Panc1 (cell line): ENCODE results near the gene BHLHA15. TPM values are rescaled to one million over a fixed set of nuclear protein-coding genes. Genes with fewer than 3 reads are reported as not detected.

Source experiments
- ATAC-seq: fragments of 200-7000 bp; cut with Tn5 transposase; 2 replicates; pipeline ENCODE4 v1.9.1; 2020; ENCODE audit warnings: mild to moderate bottlenecking, moderate library complexity
- BruUV-seq: library from RNA; stranded (reverse); fragments of 400-500 nt; replicated peaks from 2 replicates; lab custom pipeline; 2021; lab: Mats Ljungman, UMichigan
- CTCF ChIA-PET: fragments of 300-600 bp; sonication (Branson Sonifier 250); formaldehyde crosslinking; loops from one replicate; lab custom pipeline; 2022; ENCODE audit warnings: antibody characterized with exemption; lab: Charles Lee
- POLR2A ChIA-PET: fragments of 300-600 bp; sonication (Branson Sonifier 250); formaldehyde crosslinking; loops from one replicate; lab custom pipeline; 2022; ENCODE audit warnings: antibody characterized with exemption; lab: Charles Lee
- DNase-seq: peaks from one replicate; pipeline ENCODE4 v3.0.0-alpha.2; 2010; ENCODE audit warnings: low read depth, low spot score
- H3K27ac ChIP-seq: 2 replicates; pipeline ENCODE4 v1.5.1; 2011; ENCODE audit warnings: mild to moderate bottlenecking, low read length, inconsistent platforms
- H3K27me3 ChIP-seq: fragments of 200-500 bp; sonication (Bioruptor generic); 2 replicates; pipeline ENCODE4 v1.6.0; 2014; ENCODE audit warnings: low read length, inconsistent platforms; ENCODE audit not compliant: control insufficient read depth, insufficient read depth
- H3K36me3 ChIP-seq: fragments of 200-500 bp; sonication (Bioruptor generic); 2 replicates; pipeline ENCODE4 v1.5.1; 2014; ENCODE audit warnings: inconsistent platforms, mild to moderate bottlenecking, low read length, moderate library complexity; ENCODE audit not compliant: control insufficient read depth, insufficient read depth
- H3K4me1 ChIP-seq: 2 replicates; pipeline ENCODE4 v1.5.1; 2011; ENCODE audit warnings: inconsistent platforms, mild to moderate bottlenecking, low read length, moderate library complexity; ENCODE audit not compliant: control insufficient read depth, insufficient read depth
- H3K4me3 ChIP-seq, 2 experiments: 2 replicates each; pipeline ENCODE4 v1.5.1; 2011 to 2012; ENCODE audit warnings: low read depth in 2 of 2, low read length in 2 of 2, mild to moderate bottlenecking in 2 of 2, inconsistent platforms in 1 of 2, moderate library complexity in 1 of 2
- H3K9me3 ChIP-seq: fragments of 200-500 bp; sonication (Bioruptor generic); 2 replicates; pipeline ENCODE4 v1.5.1; 2014; ENCODE audit warnings: low read depth, mild to moderate bottlenecking, inconsistent platforms, low read length, moderate library complexity; ENCODE audit not compliant: control insufficient read depth, insufficient read depth
- POLR2AphosphoS5 ChIP-seq: IDR thresholded peaks from 2 replicates; pipeline ENCODE4 v1.6.1; 2012; ENCODE audit warnings: mild to moderate bottlenecking, low read depth, low read length, moderate library complexity
- REST ChIP-seq, 2 experiments: IDR thresholded peaks; 2 replicates each; pipeline ENCODE4 v1.6.1; 2011 to 2012; ENCODE audit warnings: low read depth in 2 of 2, control low read depth in 1 of 2, low read length in 1 of 2, mild to moderate bottlenecking in 1 of 2, moderate library complexity in 1 of 2; ENCODE audit not compliant: insufficient read depth in 1 of 2
- TCF7L2 ChIP-seq: IDR thresholded peaks from 2 replicates; pipeline ENCODE4 v1.6.1; 2011; ENCODE audit warnings: mild to moderate bottlenecking, low read depth, low read length, inconsistent platforms
- in situ Hi-C: cut with HindIII; loops from 2 replicates; pipeline ENCODE4 v1.10.0; 2016; ENCODE audit warnings: low sequenced_read_pairs, low pct_unique_long_range_greater_than_20kb
- intact Hi-C: fragments of 100-400 bp; cut with micrococcal nuclease; formaldehyde crosslinking; loops from one replicate; pipeline ENCODE4 v1.10.0; 2022; ENCODE audit not compliant: unreplicated experiment
- total RNA-seq: library from RNA; stranded (reverse); gene quantifications from one replicate; pipeline ENCODE4 v1.2.1, GENCODE V29; 2021; ENCODE audit not compliant: unreplicated experiment
- TF ChIP-seq, protein P1 (sequence below): fragments of 450-650 bp; IDR thresholded peaks from 2 replicates; pipeline ENCODE4 v1.5.1; 2017; ENCODE audit warnings: mild to moderate bottlenecking

Gene BHLHA15
- total RNA-seq, 1 experiment from 2014 or later = 0.26 TPM

DNA sequence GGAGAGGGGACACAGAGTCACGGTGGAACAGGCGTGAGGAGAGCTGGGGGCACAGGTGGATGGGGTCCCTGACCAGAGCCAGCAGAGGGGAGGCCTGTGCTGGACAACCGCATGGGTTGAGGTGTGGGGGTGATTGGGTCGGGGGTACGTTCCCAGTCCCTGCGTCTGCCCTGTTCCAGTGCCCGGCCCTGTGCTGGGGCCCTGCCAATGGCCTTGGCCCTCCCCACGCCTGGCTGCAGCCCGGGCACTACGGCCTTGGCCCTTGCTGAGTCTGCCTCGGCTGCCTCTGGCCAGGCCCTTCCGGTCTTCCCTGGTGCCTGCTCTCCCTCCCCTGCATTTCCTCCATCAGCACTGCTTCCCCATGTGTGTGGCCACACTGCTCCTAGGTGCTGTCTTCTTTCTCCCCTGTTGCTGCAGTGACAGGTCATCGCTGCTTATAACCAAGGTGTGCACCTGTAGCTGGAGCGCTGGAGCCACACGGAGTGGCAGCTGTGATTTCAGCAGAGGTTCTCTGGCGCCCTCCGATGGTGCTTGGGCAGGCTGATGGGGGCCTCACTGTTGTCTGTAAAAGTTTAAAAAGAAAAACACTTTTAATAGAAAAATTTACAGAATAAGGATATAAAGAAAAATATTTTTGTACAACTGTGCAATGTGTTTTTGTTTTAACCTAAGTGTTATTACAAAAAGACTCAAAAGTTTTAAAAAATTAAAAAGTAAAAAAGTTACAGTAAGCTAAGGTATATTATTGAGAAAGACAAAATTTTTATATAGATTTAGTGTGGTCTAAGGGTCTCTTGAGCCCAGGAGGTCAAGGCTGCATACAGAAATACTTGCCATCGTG, 45.2 kb upstream of the BHLHA15 start:
- intact Hi-C loops = loop anchor here (1.0 kb wide), 1 partner anchor 60 kb away; the partner anchor contains the start of gene LMTK2
- peak; percentile 79 for ATAC-seq
- Histone ChIP-seq H3K36me3 (no peaks in the 10 kb centered on the region), H3K27ac (no peak overlapping the region), H3K27me3 (no peaks in the 10 kb centered on the region), H3K4me3 (no peak overlapping the region), H3K9me3 (no peaks in the 10 kb centered on the region), H3K4me1 (peaks cover 6% of the 10 kb centered on the region)
- TF ChIP-seq, protein P1, sequence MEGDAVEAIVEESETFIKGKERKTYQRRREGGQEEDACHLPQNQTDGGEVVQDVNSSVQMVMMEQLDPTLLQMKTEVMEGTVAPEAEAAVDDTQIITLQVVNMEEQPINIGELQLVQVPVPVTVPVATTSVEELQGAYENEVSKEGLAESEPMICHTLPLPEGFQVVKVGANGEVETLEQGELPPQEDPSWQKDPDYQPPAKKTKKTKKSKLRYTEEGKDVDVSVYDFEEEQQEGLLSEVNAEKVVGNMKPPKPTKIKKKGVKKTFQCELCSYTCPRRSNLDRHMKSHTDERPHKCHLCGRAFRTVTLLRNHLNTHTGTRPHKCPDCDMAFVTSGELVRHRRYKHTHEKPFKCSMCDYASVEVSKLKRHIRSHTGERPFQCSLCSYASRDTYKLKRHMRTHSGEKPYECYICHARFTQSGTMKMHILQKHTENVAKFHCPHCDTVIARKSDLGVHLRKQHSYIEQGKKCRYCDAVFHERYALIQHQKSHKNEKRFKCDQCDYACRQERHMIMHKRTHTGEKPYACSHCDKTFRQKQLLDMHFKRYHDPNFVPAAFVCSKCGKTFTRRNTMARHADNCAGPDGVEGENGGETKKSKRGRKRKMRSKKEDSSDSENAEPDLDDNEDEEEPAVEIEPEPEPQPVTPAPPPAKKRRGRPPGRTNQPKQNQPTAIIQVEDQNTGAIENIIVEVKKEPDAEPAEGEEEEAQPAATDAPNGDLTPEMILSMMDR = peak; percentile 92
- TF ChIP-seq TCF7L2 = no peak
- no peak for TF ChIP-seq POLR2AphosphoS5
- no peak for TF ChIP-seq REST (IDR thresholded peaks at IDR 0.05; ENCODE audit: insufficient read depth in 1 of 2, low read depth in 2 of 2, low read length in 1 of 2)
- no peak for DNase-seq
- no TSS peak for BruUV-seq
- in situ Hi-C loops = no loop called here
- POLR2A ChIA-PET = interaction anchor here (0.5 kb wide), 1 partner anchor 180 kb away, joined by 3 read pairs; no protein-coding TSS in a partner anchor
- CTCF ChIA-PET = interaction anchor here (0.5 to 5.8 kb wide), 5 partner anchors 19 to 143 kb away, joined by 3 to 108 read pairs (median 6); no protein-coding TSS in a partner anchor

- H3K4me3 ChIP-seq = no peak overlapping the region
- in situ Hi-C loops = no loop called here
- no peaks in the 10 kb centered on the region for H3K27me3 ChIP-seq
- intact Hi-C loops = loop anchor here (1.0 kb wide), 1 partner anchor 60 kb away; the partner anchor contains the start of gene LMTK2
- TF ChIP-seq REST (IDR thresholded peaks at IDR 0.05; ENCODE audit: insufficient read depth in 1 of 2, low read depth in 2 of 2, low read length in 1 of 2) (no peak), TCF7L2 (no peak)
- TF ChIP-seq, protein P1 = no peak
- no peak overlapping the region for H3K27ac ChIP-seq
- peaks cover 6% of the 10 kb centered on the region for H3K4me1 ChIP-seq
- no TSS peak for BruUV-seq
- no peaks in the 10 kb centered on the region for H3K36me3 ChIP-seq
- H3K9me3 ChIP-seq = no peaks in the 10 kb centered on the region
- POLR2A ChIA-PET = interaction anchor here (0.5 kb wide), 1 partner anchor 180 kb away, joined by 3 read pairs; no protein-coding TSS in a partner anchor
- ATAC-seq = no peak
- DNase-seq = no peak
- CTCF ChIA-PET = interaction anchor here (0.5 to 5.8 kb wide), 5 partner anchors 19 to 143 kb away, joined by 3 to 108 read pairs (median 6); no protein-coding TSS in a partner anchor
These were observed 44.6 kb upstream of the BHLHA15 start for GRCh38 chr7:98166668-98166970.
